CD4-positive, alpha-beta T cell treated with Interferon alpha-2 for 1 hour (primary cell): ENCODE results near the gene MTHFS.

Experiments used
- DNase-seq, 2 donors: peaks; one replicate each; pipeline ENCODE4 v3.0.0-alpha.2; 2020 to 2022

The MTHFS gene

DNA sequence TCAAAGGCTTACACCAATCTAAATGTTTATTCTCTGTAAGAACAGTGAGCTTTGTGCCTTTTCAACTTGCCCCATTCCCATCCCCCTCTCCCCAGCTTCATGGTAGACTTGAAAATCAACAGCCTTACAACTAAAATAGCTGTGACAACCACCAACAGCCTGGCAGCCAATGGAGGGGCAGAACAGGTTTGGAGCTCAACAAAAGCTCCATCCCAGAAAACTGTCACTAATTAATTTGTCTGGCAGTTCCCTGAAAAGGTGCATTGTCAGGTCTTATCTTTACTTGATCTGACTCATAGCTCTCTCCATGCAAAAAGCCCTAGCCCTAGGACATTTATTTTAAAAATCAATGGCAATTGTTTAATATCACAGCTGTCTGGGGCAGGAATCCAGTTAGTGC lies 22.6 kb downstream of the MTHFS start:
- no peak for DNase-seq

DNA sequence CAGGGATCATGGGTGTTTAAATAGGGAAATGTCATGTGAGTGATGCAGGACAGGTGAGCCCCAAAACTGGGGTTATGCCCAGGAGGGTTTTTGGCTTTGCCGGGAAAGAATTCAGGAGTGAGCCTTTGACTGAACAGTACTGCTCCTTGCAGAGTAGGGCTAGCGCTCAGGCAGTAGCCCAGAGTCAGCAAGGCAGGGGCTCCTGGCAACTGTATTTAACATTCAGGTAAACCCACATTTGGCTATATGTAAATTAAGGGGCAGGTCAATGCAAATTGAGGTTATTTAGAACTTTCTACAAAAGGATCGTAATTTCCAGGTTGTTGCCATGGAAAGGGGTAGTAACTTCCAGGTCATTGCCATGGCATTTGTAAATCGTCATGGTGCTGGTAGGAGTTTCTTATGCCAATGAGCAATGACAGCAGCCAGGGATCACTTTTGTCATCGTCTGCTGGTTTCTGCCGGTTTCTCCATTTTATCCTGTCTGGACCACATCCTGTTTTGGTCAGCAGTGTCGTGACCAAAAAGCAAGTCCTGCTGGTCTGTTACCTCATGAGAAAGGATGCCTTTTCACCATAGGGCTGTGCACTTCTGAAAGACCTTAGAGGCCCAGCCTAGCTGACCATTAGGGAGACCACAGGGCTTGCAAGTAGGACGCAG lies 24.3 kb downstream of the MTHFS start:
- DNase-seq, result peak; percentile 39 to 50

DNA sequence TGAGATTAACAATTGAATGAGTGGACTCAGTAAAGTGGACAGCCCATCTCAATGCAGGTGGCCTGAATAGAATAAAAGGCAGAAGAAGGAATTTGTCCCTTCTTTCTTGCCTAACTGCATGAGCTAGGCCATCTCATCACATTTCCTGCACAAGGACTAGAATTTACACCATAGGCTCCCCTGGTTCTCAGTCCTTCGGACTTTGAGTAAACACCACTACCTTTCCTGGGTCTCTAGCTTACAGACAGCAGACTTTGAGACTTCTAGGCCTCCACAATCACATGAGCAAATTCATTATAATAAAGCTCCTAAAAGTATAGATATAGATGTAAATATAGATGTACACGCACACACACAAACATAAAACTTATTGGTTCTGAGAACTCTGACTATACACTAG lies 28.3 kb downstream of the MTHFS start:
- DNase-seq, result no peak

DNA sequence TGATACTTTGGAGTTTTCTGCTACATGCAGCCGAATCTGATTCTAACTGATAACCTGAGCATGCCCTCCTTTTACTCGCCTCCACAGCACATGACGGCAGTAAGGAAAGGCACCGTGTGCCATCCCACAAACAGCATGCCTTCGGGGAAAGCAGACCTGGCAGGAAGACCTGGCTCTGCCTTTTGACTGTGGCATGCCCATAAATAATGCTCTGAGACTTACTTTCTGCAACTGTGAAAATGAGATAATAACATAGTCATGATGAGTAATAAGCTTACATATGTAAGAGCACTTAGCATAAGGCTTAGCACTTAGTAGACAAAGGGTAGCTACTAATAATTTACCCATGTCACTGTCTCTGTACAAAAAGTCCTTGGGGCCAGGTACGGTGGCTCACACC lies 32.9 kb downstream of the MTHFS start:
- no peak for DNase-seq

DNA sequence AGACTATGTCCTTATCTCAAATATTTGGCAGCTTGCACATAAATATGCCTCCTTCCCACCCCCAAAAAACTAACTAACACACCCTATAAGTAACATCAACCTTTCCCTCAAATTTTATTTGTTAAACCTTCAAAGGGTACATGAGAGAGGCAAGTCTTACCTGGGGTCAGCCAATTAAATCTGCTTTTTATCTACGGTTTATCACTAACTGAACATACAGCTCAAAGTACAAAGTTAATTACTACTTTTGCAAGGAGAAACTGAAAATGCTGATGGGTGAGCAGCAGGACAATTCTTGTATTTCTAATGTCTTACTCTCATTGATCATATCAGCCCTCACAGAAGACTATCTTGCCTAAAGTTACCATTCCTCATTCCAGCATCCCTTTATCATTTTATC lies 34.6 kb downstream of the MTHFS start:
- DNase-seq, result no peak

DNA sequence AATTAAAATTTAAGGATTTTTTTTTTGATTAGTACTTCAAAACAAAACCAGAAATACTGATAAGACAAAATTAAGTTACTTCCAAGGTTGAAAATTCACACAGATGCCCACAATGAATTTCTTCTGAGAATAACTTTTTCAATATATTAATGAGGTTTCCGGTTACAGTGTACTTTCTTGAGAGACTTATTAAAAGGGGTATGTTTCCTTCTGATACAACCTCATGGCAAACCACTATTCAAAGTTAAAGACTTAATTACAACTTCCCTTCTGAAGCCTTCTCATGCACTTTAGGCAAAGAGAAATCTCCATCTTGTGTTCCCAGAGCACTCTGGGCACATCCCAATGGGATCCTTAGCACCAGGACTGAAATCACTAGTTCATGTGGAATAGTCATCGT lies 36.2 kb downstream of the MTHFS start:
- no peak for DNase-seq

DNA sequence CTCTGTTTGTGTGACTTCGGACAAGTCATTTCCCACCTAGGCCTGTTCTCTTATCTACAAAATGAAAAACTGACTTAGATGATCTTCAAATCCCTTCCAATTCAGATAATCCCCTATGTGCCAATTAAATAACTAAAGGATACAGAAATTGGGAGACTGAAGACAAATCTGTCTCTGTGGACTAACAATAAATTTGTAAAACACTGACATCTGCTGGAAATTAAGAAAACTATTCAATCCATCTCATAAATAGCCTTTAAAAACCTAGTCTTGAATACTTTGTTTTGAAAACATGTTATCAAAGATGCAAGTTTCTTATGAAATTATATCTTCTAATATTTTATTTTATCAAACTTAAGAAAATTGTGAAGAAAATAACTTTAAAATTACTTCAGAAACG lies 38.3 kb downstream of the MTHFS start:
- DNase-seq, result no peak

DNA sequence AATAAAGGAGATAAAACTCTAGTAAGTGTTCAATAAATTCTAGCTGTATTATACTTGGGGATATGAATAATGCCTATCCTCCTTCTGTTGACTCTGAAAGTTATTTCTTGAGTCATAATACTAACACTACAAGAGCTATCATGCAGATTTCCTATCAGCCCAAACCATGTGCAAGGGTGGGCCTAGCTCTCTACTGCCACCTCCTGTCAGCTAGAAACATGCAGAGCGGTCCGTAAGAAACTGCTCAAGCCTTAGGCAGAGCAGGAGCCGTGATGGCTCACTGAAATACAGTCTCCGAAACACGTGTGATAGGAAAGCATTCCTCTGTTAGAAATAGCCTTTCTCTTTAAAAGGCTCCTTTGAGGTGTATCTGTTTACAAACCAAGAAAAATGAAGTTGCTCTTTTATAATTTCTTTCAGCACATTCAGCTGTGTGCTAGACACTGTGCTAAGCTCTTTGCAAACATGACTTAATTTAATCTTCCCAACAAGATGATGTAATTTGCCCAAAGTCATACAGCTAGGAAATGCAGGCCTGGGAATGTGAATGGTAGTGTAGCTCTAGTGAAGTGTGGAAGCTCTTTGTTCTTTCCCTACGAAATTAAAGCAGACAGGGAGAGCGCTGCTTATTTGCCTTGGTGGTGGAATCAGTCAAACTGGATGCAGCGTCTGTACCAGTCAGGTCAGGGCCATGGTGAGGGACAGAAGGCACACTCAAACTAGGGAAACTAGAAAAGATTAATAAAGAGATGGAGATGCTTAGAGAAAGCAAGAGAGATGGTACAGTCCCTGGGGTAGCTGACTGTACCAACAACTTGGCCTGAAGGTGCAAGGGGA lies 43.1 kb downstream of the MTHFS start:
- DNase-seq, result peak; percentile 45 to 66

DNA sequence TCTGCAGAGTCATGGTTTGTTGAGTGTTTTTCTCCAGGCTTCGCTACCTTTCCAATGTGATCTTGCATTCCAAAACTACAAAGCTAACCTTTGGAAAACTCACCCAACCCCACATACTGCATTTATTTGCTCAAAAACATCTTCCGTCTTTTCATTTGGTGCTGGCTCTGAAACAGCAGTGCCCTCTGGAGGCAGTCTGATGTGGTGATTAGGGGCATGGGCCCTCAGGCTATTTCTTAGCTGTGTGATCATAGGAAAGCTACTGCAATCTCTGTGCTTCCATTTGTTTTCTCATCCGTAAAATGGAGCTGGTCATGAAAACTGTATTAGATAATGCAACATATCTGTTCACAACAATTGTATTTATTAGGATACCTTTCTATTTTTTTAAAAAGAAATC lies 47.0 kb downstream of the MTHFS start:
- DNase-seq, result peak in 1 of 2 donors; percentile 16

DNA sequence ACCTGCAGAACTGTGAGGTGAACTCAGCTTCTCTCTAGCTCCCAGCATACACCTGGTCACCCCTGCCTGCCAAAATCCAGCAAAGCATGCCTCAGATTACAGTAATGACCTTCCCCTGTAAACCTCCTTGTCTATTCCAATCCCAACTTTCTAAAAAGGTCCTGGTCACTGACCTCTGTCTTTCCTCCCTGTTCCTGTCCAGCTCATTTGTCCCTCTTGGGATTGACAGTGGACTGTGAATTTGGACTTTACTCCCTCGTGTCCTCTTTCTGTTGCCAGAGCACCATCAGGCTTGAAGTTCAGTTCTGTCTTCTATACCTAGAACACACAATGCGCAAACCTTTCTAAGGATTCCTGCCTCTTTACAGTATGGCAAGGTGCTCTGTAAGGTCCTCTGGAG lies 50.3 kb downstream of the MTHFS start:
- DNase-seq, result no peak

DNA sequence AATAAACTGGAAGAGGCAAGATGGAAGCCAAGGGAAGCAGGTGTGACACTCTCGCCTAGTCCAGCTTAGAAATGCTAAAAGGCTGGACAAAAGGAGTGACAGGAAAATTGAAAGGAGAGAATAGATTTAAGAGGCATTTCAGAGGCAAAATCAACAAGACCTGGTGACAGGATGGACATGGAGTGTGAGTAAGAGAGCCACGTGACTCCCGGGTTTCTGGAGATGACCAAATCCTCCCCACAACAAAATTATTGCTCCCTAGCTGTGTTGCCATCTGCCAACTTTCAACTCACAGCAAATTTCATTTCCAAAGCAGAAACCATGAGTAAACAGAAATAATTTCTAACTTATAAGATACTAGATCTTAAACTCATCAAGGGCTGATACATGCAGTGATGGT lies 52.6 kb downstream of the MTHFS start:
- DNase-seq, result no peak

DNA sequence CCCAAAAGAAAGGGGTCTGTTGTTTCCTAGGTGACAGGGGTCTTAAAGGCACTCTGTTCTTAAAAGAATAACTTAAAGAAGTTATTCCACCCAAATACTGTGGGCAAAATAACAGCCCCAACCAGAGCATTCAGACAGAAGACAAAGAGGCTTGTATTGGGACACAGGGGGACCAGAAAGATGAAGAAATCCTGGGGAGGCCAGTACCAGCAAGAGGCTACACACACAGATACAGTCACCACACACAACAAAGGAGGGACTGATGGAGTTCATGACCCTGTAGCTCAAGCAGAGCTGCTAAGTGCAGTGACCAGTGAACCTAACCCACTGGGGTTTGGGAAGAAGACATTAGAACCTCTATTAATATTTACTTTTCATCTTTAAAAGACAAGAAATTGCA lies 59.0 kb downstream of the MTHFS start:
- DNase-seq, result no peak

DNA sequence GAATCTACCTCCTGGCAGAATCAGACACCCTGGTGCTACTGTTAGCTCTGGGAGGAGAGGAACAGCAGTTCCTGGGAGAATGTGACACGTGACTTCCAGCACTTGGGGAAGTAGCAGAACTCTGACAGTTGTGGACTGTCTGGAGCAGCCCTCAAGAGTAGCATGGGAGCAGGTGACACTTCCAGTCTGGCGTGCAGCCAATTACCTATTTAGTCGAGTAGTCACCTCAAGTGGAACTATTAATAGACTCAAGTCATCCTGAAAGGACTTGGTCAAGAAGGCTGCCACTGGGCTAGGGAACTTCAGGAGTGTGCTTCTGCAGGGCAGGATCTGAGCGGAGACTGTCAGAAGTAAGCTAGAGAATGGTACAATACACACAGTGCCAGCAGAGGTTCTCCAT lies 62.3 kb downstream of the MTHFS start:
- no peak for DNase-seq

DNA sequence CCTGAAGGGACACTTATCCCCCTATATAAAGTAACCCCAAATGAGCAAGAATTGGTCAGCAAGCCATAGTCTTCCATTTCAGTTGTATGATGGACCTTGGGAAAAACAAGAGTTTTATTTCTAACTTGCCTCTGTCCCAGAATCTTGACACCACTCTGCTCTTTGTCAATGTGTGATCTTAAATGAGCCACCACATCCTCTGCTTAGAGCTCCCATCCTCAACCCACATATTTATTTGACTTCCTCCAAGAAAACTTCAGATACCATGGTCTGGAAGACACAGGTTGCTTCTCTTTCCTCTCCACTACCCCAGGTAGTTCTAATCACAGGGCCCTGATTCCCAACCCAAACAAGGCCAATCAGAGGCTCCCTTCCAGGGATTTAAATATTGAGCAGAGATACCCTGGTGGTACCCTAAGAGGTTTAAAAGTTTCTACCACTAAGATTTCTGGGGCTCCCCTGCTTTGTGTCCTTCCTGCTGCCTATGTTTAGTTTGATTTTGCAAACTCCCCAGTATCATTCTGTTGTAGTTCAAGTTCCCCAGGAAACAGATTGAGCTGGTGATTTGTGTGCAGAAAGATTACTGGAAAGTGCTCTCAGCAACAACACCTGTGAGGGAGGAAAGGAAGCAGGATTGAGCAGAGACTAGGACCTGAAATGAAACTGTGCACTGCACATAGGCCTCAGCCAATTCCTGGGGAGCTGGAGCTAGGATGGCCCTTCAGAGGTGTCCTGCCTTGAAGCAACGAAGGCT lies 64.3 kb downstream of the MTHFS start:
- no peak for DNase-seq

DNA sequence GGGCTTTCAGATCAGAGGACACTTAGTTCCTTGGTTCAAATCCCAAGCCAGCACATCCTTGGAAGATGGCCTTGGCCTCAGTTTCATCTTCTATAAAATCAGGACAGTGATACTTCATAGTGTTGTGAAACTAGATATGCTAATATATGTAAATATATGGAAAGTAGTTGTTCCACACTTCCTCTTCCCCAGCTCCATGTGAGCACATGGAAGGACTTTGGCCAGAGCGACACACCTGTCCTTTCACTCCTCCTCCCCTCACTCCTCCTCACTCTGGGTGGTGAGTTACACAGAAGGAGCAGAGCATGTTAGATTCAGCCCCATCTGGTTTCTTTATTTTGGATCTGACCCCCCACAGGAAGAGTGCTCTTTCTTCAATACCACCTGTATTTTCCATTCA lies 65.2 kb downstream of the MTHFS start:
- no peak for DNase-seq

DNA sequence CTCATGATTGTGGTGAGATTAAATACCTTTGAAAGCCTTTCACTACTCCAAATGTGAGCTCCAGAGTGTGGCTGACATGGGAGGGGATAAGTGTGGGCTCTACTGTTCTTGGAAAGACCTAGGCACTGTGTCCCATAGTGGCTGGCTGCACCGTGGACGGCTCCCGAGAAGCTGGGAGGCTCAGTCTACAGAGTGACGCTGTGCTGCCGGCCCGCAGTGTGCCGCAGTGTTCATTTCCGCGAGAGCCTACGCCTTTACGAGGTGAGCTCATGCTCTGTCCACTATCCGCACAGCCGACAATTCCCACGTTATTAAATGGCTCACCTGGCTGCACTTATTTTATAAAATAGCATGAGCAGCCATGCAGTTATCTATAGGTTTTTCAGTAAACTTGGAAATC lies 66.9 kb downstream of the MTHFS start:
- DNase-seq, result no peak

DNA sequence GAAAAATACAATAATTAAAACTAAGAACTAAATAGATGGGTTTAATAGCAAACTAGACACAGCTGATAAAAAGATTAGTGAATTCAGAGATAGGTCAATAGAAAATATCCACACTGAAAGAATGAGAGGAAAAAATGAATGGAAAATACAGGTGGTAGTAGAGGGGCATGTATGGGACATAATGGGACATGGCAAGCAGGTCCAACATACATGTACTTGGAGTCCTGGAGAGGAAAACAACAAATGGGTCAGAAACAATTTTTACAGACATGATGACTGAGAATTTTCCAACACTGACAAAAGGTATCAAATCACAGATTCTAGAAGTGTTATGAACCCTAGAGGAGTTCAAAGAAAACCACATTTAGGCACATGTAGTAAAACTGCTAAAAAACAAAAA lies 68.4 kb downstream of the MTHFS start:
- no peak for DNase-seq

DNA sequence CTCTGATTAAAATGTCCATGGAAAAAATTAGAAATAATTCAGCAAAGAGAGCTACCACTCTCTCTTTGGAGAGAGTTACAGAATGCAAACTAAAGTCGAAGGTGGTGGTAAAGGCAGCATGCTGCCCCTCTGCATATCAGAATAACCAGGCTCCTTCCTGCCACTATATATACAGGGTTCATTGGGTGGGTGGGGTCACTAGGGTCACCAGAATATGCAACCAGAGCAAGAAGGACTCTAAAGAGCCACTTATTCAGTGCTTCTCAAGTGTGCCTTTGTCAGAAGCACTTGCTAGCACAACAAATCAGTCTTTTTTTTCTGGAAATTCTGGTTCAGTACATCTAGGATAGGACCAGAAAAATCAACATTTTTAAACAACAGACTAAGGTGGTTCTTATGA lies 70.0 kb downstream of the MTHFS start:
- DNase-seq, result no peak

DNA sequence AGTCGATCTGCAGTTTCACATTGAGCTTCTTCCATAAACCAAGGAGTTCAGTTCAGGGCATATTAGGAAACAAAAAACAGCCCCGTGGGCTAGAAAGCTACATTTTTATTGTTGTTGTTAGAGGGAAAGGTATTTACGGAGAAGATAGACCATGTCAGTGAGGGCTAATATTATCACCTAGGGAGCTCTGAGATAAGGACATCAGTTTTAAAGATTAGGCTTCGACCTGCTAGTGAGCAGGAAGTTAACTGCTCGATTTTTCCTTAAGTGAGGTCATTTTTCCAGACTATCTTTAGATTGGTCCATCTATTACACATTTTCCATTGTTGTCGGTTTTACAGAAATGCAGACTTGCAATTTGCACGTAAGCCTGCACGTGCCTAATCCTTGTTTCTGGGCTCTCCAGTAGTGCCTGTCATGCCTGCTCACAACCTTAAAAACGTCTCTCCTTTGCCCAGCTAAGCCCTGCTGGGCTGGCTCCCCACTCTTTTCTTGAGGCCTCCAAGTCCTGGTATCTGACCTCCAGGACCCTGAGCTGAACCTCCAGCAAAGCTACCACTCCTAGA lies 72.6 kb downstream of the MTHFS start:
- no peak for DNase-seq

DNA sequence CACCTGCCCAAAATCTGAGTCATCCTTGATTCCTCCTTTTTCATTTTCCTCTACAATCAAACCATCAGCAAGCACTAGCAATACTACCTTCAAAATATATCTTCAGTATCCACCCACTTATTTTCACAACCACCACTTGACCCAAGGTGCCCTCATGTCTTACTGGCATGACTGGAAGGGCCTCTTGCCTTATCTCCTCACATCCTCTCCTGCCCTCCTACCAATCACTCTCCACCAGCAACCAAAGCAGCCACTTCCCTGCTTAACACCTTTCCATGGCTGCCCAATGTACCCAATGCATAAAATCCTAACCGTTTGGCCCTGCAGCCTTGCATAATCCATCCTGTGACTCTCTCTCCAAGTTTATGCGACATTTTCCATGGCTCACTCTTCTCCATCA lies 76.0 kb downstream of the MTHFS start:
- DNase-seq, result no peak

DNA sequence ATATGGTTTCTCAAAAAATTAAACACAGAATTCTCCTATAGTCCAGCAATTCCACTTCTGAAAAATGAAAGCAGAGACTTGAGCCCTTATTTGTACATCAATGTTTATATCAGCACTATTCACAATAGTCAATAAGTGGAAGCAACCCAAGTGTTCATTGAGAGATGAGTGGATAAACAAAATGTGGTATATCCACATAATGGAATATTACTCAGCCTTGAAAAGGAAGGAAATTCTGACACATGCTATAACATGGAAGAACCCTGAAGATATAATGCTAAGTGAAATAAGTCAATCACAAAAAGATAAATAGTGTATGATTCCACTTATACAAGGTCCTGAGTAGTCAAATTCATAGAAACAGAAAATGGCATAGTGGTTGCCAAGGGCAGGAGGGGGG lies 76.6 kb downstream of the MTHFS start:
- DNase-seq, result no peak

DNA sequence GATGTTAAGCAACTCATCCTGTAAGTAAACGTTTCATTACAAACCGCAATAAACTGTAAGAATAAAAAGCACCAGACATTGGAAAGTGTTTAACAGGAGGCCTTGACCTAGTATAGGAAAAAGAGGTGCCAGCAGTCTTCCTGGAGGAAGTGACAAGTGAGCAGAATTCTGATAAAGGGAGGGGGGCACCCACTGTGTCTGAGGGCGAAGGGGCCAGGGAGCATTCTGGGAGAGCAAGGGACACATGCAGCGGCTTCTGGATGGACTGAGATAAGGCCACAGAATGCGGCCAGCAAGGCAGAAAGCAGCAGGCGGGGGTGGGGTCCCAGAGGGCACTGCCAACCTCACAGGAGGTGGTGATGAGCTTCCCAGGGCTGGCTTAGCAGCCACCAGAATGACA lies 80.2 kb downstream of the MTHFS start:
- DNase-seq, result no peak

DNA sequence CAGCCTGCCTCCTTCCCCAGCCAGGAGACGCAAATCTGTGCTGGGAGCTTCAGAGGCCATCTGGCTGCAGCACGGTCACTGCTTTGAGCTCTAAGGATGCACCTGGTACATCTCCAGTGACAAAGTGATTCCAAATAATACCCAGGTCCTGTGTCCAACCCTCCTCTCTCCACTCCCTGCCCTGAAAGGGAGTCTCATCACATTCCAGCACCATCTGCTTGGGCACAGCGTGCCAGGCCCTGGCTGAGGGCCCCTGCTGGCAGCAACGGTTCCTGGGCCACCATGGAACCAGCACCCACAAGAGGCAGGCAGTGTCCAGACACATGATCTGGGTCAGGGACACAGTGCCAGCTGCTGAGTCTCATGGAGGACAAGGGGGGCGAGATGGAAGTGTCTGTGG lies 81.3 kb downstream of the MTHFS start:
- no peak for DNase-seq

DNA sequence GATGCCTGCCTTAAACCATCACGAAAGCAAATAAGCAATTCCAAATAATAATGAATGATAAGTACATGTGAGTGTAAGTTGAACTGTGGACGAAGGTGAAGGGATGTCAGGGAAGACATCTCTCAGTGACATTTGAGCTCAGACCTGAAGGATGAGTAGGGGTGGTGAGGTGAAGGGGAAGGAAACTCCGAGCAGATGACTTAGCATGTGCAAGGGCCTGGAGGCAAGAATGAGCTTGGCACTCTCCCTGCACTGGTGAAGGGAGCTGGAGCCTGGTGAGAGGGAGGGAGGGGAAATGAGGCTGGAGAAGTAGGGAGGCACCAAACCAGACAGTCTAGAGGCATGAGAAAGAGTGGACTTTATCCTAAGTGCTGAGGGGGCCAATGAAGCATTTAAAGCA lies 84.3 kb downstream of the MTHFS start:
- no peak for DNase-seq
